B cell (primary cell): ENCODE data around the gene TSEN54. TPM values are rescaled to one million over a fixed set of nuclear protein-coding genes. Genes with fewer than 3 reads are reported as not detected.

Source experiments
- ATAC-seq: fragments of 200-7000 bp; cut with Tn5 transposase; one replicate; pipeline ENCODE4 v1.10.0; 2021; ENCODE audit warnings: low read depth, mild to moderate bottlenecking, moderate number of reproducible peaks, moderate library complexity
- CTCF ChIA-PET: fragments of 350-600 bp; sonication (Branson Sonifier 250); formaldehyde crosslinking; loops from one replicate; lab custom pipeline; 2021; ENCODE audit warnings: antibody characterized with exemption, inconsistent platforms; lab: Charles Lee
- POLR2A ChIA-PET: fragments of 350-600 bp; sonication (Branson Sonifier 250); formaldehyde crosslinking; loops from one replicate; lab custom pipeline; 2021; ENCODE audit warnings: antibody characterized with exemption; lab: Charles Lee
- DNase-seq: peaks from one replicate; pipeline ENCODE4 v3.0.0; 2013
- H2AFZ ChIP-seq: 2 replicates; pipeline ENCODE4 v1.6.1; 2012; ENCODE audit warnings: mild to moderate bottlenecking, low read depth, low read length; ENCODE audit not compliant: insufficient read depth, poor library complexity, severe bottlenecking
- H3K27ac ChIP-seq, 2 donors: 1 replicate in 1 of 2; 2 replicates in 1 of 2; pipeline ENCODE4 v1.5.1; 2012 to 2013; ENCODE audit warnings: low read length in 2 of 2, mild to moderate bottlenecking in 2 of 2, moderate library complexity in 1 of 2
- H3K27me3 ChIP-seq, 4 experiments: fragments of 200-600 bp in 1 of 4; sonication (generic) in 1 of 4; replicated peaks in 1 of 4; 1 replicate in 2 of 4; 2 replicates in 2 of 4; pipeline versions ENCODE4 v1.6.1 to v1.7.0; 2013 to 2016; ENCODE audit warnings: low read length in 3 of 4, mild to moderate bottlenecking in 2 of 4, mixed read lengths in 1 of 4, moderate library complexity in 1 of 4; ENCODE audit not compliant: insufficient read depth in 4 of 4, control insufficient read depth in 3 of 4; ENCODE audit errors: control extremely low read depth in 1 of 4
- H3K36me3 ChIP-seq, 2 experiments: replicated peaks in 1 of 2; 1 replicate in 1 of 2; 2 replicates in 1 of 2; pipeline versions ENCODE4 v1.6.1 to v1.7.1; 2013; ENCODE audit warnings: low read length in 1 of 2; ENCODE audit not compliant: insufficient read depth in 2 of 2, control insufficient read depth in 1 of 2; ENCODE audit errors: control extremely low read depth in 1 of 2, extremely low read depth in 1 of 2
- H3K4me1 ChIP-seq, 2 donors: fragments of 200-600 bp in 1 of 2; sonication (generic) in 1 of 2; 1 replicate in 1 of 2; 2 replicates in 1 of 2; pipeline versions ENCODE4 v1.5.1 to v1.6.1; 2013 to 2017; ENCODE audit warnings: low read length in 2 of 2; ENCODE audit not compliant: control insufficient read depth in 2 of 2, insufficient read depth in 2 of 2
- H3K4me2 ChIP-seq: replicated peaks from 2 replicates; pipeline ENCODE3; 2012; ENCODE audit warnings: mild to moderate bottlenecking, low read depth, low read length; ENCODE audit not compliant: poor library complexity, severe bottlenecking
- H3K4me3 ChIP-seq, 5 experiments: fragments of 200-600 bp in 1 of 5; sonication (generic) in 1 of 5; 1 replicate in 3 of 5; 2 replicates in 2 of 5; pipeline versions ENCODE4 v1.5.1 to v1.7.0; 2011 to 2016; ENCODE audit warnings: low read length in 4 of 5, mild to moderate bottlenecking in 4 of 5, low read depth in 2 of 5, control low read depth in 1 of 5, moderate library complexity in 1 of 5; ENCODE audit not compliant: insufficient read depth in 1 of 5; ENCODE audit errors: control extremely low read depth in 1 of 5, extremely low read depth in 1 of 5
- H3K79me2 ChIP-seq: fragments of 200-600 bp; sonication (generic); one replicate; pipeline ENCODE4 v1.6.0; 2016; ENCODE audit warnings: low read length; ENCODE audit not compliant: control insufficient read depth, insufficient read depth
- H3K9ac ChIP-seq: fragments of 200-600 bp; sonication (generic); 2 replicates; pipeline ENCODE4 v1.6.1; 2017; ENCODE audit warnings: mild to moderate bottlenecking, low read length, moderate library complexity
- H3K9me3 ChIP-seq, 3 donors: one replicate each; pipeline versions ENCODE4 v1.6.1 to v1.7.1; 2013; ENCODE audit warnings: low read length in 2 of 3; ENCODE audit not compliant: control insufficient read depth in 2 of 3, insufficient read depth in 1 of 3; ENCODE audit errors: control extremely low read depth in 1 of 3
- H4K20me1 ChIP-seq: 2 replicates; pipeline ENCODE4 v1.6.0; 2012; ENCODE audit warnings: mild to moderate bottlenecking, low read length; ENCODE audit not compliant: insufficient read depth, control insufficient read depth, poor library complexity, severe bottlenecking
- H3K27ac Mint-ChIP-seq: one replicate; pipeline ENCODE4 v1.8.0; 2021; ENCODE audit warnings: mixed read lengths
- H3K27me3 Mint-ChIP-seq: one replicate; pipeline ENCODE4 v1.8.0; 2021; ENCODE audit warnings: mixed read lengths
- H3K4me1 Mint-ChIP-seq: one replicate; pipeline ENCODE4 v1.8.0; 2021; ENCODE audit warnings: mixed read lengths
- H3K4me3 Mint-ChIP-seq: one replicate; pipeline ENCODE4 v1.8.0; 2021; ENCODE audit warnings: mixed read lengths
- H3K9me3 Mint-ChIP-seq: one replicate; pipeline ENCODE4 v1.8.0; 2022; ENCODE audit warnings: mixed read lengths; ENCODE audit not compliant: insufficient read depth
- EZH2 ChIP-seq: IDR thresholded peaks from 2 replicates; pipeline ENCODE4 v1.6.1; 2012; ENCODE audit warnings: borderline replicate concordance, low read depth, mild to moderate bottlenecking, moderate library complexity, low read length; ENCODE audit not compliant: insufficient read depth, poor library complexity, severe bottlenecking
- WGBS: methylation state at CpG from one replicate; pipeline ENCODE4 v1.1.5; 2013; ENCODE audit warnings: missing lambda C conversion rate; ENCODE audit not compliant: insufficient coverage; 5-methylcytosine and 5-hydroxymethylcytosine counted together
- intact Hi-C: fragments of 100-400 bp; cut with micrococcal nuclease; formaldehyde crosslinking; loops from one replicate; pipeline ENCODE4 v1.10.0; 2022
- polyA plus RNA-seq: library from polyadenylated mRNA; depleted of rRNA; stranded (reverse); fragments of >200 nt; gene quantifications from 2 replicates; pipeline ENCODE4 v1.2.3, GENCODE V29; 2012
- total RNA-seq, 2 donors: library from RNA; stranded (reverse); fragments of 120-200 nt in 1 of 2; gene quantifications; 1 replicate in 1 of 2; 2 replicates in 1 of 2; pipeline versions ENCODE4 v1.2.3 to v1.2.4, GENCODE V29; 2013 to 2022
- TF ChIP-seq, protein P1 (sequence below): fragments of 200-600 bp; IDR thresholded peaks from one replicate; pipeline ENCODE4 v1.8.0; 2022; ENCODE audit warnings: antibody characterized with exemption, mild to moderate bottlenecking

TSEN54 gene
- total and polyA plus RNA-seq, 2 donors (not counting 1 experiment from before 2014, with no cell fraction given), result 33.0 to 45.9 TPM

GRCh38 chr17:75516619-75517296, 430 bp downstream of the TSEN54 start:
- Histone ChIP-seq H3K4me2 (peak overlapping the region; percentile 100), H3K36me3 (no peaks in the 10 kb centered on the region), H3K4me1 (peaks cover 26 to 39% of the 10 kb centered on the region in 2 donors), H3K4me3 (peak overlapping the region; percentile 6 to 96 (median 70)), H3K9ac (peak overlapping the region; percentile 89), H2AFZ (peak overlapping the region; percentile 87), H3K27me3 (no peaks in the 10 kb centered on the region), H3K27ac (peak overlapping the region in 1 of 2 donors; percentile 15), H4K20me1 (peaks cover 10% of the 10 kb centered on the region), H3K9me3 (no peaks in the 10 kb centered on the region), H3K79me2 (peaks cover 11% of the 10 kb centered on the region)
- DNase-seq (no peak), ATAC-seq (peak; percentile 5)
- Mint-ChIP-seq H3K9me3 (no peaks in the 10 kb centered on the region), H3K27me3 (no peaks in the 10 kb centered on the region), H3K27ac (no peak overlapping the region), H3K4me1 (peaks cover 19% of the 10 kb centered on the region), H3K4me3 (peak overlapping the region; percentile 81)
- intact Hi-C loops, result loop anchor here (1.0 to 10.0 kb wide), 9 partner anchors 9 to 1221 kb away; partner anchors contain the start of genes GALK1, GRB2, LLGL2 and MFSD11
- ChIA-PET CTCF (interaction anchor here (0.6 to 2.2 kb wide), 22 partner anchors 8 to 311 kb away, joined by 3 to 24 read pairs (median 4); partner anchors contain the start of genes LLGL2, MYO15B, SLC25A19 and SMIM5), POLR2A (interaction anchor here (0.7 to 1.5 kb wide), 9 partner anchors 8 to 587 kb away, joined by 3 to 22 read pairs (median 4); partner anchors contain the start of genes EXOC7, LLGL2, MIF4GD and SLC25A19)
- TF ChIP-seq, protein P1, sequence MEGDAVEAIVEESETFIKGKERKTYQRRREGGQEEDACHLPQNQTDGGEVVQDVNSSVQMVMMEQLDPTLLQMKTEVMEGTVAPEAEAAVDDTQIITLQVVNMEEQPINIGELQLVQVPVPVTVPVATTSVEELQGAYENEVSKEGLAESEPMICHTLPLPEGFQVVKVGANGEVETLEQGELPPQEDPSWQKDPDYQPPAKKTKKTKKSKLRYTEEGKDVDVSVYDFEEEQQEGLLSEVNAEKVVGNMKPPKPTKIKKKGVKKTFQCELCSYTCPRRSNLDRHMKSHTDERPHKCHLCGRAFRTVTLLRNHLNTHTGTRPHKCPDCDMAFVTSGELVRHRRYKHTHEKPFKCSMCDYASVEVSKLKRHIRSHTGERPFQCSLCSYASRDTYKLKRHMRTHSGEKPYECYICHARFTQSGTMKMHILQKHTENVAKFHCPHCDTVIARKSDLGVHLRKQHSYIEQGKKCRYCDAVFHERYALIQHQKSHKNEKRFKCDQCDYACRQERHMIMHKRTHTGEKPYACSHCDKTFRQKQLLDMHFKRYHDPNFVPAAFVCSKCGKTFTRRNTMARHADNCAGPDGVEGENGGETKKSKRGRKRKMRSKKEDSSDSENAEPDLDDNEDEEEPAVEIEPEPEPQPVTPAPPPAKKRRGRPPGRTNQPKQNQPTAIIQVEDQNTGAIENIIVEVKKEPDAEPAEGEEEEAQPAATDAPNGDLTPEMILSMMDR, result no peak
- no peak for TF ChIP-seq EZH2
- under 1% methylated on average over 61 of the region's 65 CpGs for WGBS
